ENCODE data around the gene SLC27A3. TPM values are rescaled to one million over a fixed set of nuclear protein-coding genes. Genes with fewer than 3 reads are reported as not detected.
"Not testable (repeated sequence)": the region's sequence is repeated elsewhere in the genome, so short reads cannot be mapped to it uniquely, and the experiment has no call there.

Gene SLC27A3
- total RNA-seq, 1 donor from 2014 or later, result 5.1 TPM

DNA sequence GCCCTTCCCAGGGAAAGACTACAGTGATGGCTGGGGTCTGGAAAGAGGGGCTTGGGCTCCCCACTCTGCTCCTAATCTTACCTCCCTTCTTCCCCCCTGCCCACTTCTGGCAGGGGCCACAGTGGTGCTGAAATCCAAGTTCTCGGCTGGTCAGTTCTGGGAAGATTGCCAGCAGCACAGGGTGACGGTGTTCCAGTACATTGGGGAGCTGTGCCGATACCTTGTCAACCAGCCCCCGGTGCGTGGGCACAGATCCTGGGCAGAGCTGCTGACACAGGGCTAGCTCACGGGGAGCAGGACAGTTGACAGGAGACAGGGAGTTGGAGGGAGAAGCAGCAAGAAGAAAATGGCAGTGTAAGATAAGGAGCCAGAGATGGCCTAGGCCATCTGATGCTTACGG lies 2.4 kb downstream of the SLC27A3 start:
- TF ChIP-seq, protein P1, sequence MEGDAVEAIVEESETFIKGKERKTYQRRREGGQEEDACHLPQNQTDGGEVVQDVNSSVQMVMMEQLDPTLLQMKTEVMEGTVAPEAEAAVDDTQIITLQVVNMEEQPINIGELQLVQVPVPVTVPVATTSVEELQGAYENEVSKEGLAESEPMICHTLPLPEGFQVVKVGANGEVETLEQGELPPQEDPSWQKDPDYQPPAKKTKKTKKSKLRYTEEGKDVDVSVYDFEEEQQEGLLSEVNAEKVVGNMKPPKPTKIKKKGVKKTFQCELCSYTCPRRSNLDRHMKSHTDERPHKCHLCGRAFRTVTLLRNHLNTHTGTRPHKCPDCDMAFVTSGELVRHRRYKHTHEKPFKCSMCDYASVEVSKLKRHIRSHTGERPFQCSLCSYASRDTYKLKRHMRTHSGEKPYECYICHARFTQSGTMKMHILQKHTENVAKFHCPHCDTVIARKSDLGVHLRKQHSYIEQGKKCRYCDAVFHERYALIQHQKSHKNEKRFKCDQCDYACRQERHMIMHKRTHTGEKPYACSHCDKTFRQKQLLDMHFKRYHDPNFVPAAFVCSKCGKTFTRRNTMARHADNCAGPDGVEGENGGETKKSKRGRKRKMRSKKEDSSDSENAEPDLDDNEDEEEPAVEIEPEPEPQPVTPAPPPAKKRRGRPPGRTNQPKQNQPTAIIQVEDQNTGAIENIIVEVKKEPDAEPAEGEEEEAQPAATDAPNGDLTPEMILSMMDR (conservative IDR thresholded peaks at IDR 0.05; ENCODE audit: low read depth, low read length), result no peak
- DNase-seq (ENCODE audit: low read depth), result no peak
- H3K4me3 ChIP-seq (ENCODE audit: low read depth, low read length), result peak overlapping the region; percentile 4

DNA sequence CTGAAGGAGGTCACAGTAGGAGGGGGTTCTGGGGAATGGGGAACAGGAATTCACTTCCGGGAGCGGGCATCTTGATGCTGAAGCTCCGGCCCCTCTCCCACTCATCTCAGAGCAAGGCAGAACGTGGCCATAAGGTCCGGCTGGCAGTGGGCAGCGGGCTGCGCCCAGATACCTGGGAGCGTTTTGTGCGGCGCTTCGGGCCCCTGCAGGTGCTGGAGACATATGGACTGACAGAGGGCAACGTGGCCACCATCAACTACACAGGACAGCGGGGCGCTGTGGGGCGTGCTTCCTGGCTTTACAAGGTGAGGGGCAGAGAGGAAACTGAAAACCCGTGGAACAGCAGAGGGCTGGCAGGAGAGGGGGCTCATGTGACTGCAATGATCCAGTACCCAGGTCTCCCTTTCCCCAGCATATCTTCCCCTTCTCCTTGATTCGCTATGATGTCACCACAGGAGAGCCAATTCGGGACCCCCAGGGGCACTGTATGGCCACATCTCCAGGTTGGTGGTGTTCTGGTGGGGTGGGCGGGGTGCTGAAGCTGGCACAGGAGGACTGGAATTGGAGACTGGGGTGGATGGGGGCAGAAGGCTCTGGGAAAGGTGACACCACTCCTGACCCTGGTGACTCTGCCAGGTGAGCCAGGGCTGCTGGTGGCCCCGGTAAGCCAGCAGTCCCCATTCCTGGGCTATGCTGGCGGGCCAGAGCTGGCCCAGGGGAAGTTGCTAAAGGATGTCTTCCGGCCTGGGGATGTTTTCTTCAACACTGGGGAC lies 3.0 kb downstream of the SLC27A3 start:
- no peak for DNase-seq (ENCODE audit: low read depth)
- TF ChIP-seq, protein P1 (conservative IDR thresholded peaks at IDR 0.05; ENCODE audit: low read depth, low read length), result no peak

DNA sequence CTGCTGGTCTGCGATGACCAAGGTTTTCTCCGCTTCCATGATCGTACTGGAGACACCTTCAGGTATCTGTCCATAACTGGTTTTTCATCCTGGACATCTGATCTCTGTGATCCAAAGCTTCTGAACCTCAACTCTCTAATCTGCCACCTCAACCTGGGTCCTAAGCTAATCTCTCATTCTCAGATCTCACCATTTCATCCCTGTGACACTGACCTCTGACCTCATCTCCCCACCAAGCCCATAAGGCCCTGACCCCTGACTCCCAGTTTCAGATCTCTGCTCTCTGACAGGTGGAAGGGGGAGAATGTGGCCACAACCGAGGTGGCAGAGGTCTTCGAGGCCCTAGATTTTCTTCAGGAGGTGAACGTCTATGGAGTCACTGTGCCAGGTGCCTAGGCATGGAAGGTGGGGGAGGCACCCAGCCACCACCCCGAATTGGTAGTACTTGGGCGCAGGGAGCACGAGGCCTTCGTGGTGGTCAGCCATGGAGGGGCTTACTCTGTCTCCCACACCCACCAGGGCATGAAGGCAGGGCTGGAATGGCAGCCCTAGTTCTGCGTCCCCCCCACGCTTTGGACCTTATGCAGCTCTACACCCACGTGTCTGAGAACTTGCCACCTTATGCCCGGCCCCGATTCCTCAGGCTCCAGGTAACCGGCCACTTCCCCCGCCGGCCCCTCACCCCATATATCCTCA lies 3.8 kb downstream of the SLC27A3 start:
- TF ChIP-seq, protein P1 (conservative IDR thresholded peaks at IDR 0.05; ENCODE audit: low read depth, low read length), result no peak
- no peak overlapping the region for H3K4me3 ChIP-seq (ENCODE audit: low read depth, low read length)
- no peak for DNase-seq (ENCODE audit: low read depth)

More for the DNA sequence above, 3.0 kb downstream of the SLC27A3 start:
- H3K4me3 ChIP-seq (ENCODE audit: low read depth, low read length), result no peak overlapping the region

DNA sequence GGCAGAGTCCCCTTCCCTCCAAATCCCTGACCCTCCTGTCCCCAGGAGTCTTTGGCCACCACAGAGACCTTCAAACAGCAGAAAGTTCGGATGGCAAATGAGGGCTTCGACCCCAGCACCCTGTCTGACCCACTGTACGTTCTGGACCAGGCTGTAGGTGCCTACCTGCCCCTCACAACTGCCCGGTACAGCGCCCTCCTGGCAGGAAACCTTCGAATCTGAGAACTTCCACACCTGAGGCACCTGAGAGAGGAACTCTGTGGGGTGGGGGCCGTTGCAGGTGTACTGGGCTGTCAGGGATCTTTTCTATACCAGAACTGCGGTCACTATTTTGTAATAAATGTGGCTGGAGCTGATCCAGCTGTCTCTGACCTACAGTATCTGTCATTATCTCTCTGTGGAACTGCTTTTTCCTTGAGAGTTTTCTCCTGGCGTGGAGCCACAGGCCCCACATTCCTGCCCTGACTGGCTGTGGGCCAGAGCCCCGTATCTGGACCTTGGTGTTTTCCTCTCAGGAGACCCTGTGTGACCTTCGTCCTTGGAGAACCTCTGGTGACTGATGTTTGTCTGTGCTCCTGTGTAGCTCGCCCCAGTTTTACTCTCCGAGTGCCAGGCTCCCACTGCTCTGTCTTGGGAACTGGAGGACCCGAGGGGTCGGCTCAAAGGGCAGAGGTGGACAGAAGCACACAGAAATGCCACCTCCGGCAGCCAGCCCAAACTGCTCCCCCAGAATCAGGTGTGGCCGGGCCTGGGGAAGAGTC lies 4.8 kb downstream of the SLC27A3 start:
- H3K4me3 ChIP-seq (ENCODE audit: low read depth, low read length), result no peak overlapping the region
- TF ChIP-seq, protein P1 (conservative IDR thresholded peaks at IDR 0.05; ENCODE audit: low read depth, low read length), result no peak
- no peak for DNase-seq (ENCODE audit: low read depth)

DNA sequence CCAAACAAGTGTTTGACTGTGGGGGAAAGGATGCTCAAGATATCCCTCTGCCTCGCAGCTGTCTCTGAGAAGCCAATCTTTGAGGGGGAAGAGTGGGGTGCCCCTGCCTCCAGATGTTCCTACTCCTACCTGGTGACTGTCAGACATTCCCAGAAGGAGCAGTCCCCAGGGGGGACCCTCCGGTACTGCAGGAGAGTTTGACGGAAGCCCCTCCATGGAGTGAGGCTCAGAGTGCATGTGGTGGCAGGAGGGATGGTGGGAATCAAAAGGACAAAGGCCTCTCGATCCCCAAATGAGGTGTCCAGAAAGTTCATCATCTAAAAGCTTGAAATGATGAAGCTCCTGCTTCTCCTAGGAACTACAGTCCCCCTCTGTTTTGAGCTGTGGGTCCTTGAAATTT lies 5.3 kb downstream of the SLC27A3 start:
- no peak overlapping the region for H3K4me3 ChIP-seq (ENCODE audit: low read depth, low read length)
- TF ChIP-seq, protein P1 (conservative IDR thresholded peaks at IDR 0.05; ENCODE audit: low read depth, low read length), result no peak
- DNase-seq (ENCODE audit: low read depth), result no peak

DNA sequence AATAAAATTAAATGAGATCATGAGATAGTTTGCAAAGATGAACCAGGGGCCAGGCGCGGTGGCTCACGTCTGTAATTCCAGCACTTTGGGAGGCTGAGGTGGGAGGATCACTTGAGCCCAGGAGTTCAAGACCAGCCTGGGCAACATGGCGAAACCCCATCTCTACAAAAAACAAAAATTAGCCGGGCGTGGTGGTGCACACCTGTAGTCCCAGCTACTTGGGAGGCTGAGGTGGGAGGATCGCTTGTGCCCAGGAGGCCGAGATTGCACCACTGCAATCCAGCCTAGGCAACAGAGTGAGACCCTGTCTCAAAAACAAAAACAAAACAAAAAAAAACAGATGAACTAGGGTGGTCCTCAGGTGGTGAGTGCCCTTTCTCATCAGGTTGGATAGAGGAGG lies 7.4 kb downstream of the SLC27A3 start:
- not testable (repeated sequence) for DNase-seq (ENCODE audit: low read depth)
- H3K4me3 ChIP-seq (ENCODE audit: low read depth, low read length), result peak overlapping the region; percentile 75
